ENCODE results near the gene TSACC.

Gene TSACC

GRCh38 chr1:156376958-156377919 lies 38.9 kb downstream of the TSACC start:
- DNase-seq: peak; percentile 18

DNA sequence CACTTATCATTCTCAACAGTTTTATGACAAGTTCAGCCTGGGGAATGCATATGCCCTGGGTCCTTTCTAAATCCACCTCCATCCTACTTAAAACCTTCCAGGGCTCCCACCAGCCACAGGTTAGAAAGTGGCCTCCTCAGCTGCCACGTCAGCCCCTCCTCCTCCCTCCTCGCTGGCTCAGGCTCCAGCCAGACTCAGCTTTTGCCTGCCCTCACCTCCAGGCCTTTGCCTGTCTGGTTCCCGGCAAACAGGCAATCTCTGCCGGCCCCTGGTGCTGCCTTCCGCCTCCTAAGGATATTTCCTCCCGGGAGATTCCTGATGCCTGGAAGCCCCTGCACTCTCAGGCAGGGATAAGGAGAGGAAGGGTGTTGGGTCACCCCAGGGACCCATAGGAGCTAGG lies 40.2 kb downstream of the TSACC start:
- no peak for DNase-seq

- no peak for DNase-seq
These were observed 41.3 kb downstream of the TSACC start for GRCh38 chr1:156379420-156380165.

- DNase-seq: no peak
These were observed 44.2 kb downstream of the TSACC start for GRCh38 chr1:156382561-156382960.

DNA sequence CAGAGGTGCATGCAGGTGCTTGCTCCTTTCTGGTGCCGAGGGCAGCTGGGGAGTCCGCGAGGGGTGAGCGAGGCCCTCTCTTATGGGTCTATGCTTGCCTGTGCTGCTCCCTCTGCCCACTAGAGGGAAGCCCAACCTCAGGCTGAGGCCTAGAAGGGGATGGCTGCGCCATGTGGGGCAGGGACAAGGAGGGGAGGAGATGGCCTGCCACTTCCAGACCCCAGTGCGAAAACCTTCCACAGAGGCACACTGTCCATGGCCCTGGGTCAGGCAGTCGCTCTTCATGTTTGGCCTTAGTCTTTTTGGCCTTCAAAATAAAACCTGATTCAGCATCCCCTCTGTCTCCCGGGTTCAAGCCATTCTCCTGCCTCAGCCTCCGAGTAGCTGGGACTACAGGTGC lies 44.7 kb downstream of the TSACC start:
- DNase-seq: peak; percentile 39

- peak; percentile 93 for DNase-seq
These were observed 45.7 kb downstream of the TSACC start for GRCh38 chr1:156384007-156384406.

GRCh38 chr1:156384658-156385057 lies 46.3 kb downstream of the TSACC start:
- DNase-seq: no peak

GRCh38 chr1:156385534-156386031 lies 47.3 kb downstream of the TSACC start:
- peak; percentile 65 for DNase-seq

- DNase-seq: no peak
These were observed 48.0 kb downstream of the TSACC start for GRCh38 chr1:156386134-156386901.

DNA sequence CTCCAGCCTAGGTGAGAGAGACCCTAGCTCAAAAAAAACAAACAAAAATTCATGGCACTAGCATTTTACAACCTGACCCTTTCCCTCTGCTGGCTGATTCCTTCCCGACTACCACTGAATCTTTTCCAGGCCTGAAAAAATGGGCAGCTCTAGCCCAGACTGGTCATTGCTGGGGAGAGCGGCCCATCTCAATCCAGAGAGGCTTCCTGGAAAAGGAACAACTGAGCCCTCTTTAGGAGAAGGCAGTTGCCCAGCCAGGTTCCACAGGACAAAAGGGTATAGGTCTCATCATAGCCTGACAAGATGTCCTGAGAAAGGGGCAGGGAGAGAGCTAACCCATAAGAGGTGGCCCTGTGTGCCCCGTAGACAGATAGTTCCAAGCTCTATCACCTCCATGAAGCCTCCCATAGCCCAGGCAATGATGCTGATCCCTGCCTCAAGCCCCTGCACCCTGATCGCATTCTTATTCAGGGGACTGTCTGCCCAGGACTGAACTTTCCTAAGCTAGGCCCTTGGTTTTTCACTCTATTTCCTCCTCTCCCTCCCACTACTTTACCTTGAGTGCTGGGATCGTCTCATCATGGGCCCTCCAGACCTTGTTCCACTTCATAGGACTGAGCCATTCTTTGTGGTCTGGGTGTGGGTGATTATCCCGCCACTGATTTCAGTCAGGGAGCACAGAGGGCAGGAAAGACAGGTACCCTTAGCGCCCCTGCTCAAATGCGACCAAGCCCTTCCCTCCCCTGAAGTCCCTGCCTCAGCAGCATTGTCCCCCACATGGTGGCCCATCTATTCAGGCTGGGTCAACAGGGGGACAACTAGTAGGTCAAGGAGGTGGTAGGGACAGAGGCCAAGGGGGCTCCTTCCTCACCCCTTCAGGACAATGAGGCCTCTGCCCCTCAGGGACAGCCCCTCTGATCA lies 48.9 kb downstream of the TSACC start:
- no peak for DNase-seq

DNA sequence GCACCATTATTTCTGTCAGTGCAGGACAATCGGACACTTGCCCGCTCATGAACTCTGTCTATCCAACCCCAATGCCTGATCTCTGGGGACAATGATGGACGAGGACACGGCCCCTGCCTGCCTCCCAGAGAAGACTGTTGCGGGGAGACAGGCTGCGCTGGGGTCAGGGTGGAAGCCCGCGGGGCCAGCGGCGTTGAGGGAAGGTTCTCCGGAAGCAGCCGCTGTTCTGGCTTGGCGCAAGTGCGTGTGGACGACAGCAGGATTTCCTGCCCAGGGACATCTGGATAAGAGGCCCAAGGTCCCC lies 49.5 kb downstream of the TSACC start:
- DNase-seq: no peak

DNA sequence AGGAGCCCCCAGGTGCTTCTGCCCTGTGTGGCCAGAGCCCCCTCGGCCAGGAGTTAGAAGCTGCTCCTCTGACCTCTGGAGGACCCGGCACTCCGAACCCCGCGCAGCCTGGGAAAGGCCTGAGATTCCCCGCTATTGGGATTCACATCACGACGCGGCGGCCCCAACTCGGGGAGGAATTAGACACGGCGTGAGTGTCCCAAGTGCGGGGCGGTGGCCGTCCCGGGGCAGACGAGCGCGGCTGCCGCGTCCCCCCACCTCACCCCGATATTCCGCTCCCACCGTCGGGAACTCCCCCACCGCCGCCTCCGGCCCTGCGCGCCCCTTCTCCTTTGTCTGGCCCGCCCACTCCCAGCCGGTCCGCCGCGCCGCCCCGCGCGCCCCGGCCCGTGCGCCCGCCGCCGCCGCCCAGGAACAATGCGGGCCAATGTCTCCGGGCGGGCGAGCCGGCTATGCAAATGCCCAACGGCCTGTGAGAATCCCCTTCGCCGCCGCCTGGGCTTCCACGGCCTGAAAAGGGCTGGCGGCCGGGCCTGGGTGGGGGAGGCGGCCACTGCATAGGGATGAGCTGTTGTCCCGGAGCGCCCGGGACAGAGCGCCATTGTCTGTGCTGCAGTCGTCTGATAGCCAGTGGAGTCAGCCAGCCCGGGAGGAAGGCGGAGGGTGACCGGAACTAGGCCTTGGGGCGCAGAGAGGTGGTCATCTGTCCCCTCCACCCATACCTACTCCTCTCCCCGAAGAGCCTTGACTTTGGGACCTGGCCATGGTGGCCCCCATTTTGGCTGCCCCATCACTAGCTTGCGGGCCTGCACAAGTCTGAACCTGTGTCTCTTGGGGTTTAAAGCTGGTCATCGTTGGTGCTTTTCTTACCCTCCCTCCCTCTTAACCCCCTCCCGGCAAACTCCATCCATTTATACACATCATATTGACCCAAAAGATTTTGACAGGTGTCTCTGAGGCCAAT lies 50.1 kb downstream of the TSACC start:
- no peak for DNase-seq

DNA sequence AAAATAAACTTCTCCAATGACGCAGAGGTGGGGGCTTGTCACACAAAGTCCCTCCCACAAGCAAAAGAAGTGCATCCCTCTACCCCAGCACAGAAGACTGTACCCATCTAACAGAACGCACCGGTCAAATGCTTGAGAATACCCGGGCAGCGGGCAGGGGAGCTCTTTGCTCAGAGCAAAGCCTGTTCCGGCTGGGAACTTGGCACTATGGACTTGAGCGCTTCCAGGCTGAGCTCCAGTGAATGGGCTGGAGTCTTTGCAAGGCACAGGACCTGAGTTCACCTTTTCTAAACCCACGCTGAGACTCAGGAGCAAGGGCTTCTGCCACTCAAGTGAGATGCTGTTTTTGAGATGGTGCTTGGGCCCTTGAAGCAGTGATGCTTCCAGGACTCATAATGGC lies 51.0 kb downstream of the TSACC start:
- no peak for DNase-seq

DNA sequence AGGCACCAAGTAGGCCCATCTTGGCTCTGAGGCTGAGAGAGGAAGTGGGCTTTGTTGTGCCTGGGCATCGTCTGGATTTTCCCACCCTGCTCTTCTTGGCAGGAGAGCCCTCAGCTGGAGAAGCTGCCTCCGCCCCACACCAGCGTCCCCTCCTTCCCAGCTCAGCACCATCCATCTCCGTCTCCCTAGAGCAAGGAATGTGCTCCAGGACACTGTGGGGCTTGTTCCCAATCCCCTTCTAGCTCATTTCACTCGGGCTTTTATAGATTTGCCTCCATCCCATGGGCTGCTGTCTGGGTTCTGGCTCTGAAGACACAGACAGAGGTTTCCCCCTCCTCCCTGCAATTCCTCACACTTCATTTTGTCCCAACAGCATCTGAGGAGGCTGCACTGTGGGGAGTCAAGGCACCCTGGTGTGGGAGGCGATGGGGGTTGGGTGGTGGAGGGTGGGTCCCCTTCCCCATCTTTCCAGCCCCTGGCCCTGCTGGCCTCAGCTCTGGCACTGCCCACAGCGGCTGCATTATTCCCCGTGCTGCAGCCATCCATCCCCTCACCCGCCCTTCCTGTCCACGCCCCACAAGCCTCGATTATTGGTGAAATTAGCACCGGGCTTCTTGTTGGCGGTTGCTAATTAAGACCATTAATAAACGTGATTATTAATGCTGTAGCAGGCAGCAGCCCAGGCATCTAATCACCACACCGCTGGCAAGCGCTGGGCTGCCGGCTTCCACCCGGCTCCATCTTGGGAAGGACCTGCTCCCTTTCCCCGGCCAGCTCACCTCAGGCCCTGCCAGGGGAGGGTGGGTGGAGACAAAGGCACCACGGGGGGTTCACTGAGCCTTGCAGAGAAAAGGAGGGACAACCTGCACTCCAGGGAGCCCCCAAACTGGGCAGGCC lies 52.4 kb downstream of the TSACC start:
- no peak for DNase-seq

GRCh38 chr1:156391366-156391677 lies 53.0 kb downstream of the TSACC start:
- DNase-seq: no peak

DNA sequence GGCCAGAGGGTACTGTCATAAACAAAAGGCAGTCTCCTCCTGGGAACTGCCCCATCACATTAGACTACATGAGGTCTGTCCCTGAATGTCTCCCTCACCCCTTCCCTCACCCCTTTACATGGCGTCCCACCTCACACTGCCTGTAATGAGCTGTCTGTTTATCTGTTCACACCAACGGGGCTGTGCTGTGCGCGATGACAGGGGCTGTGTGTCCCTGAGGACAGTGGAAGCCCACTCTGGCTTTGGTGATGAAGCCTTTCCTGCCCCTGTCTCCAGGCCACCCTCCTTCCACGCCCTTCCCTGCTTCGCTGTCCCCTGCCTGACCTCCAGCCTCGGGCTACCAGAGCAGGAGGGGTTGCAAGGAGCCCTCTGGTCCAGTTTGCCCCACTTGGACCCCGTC lies 53.4 kb downstream of the TSACC start:
- no peak for DNase-seq

- DNase-seq: no peak
These were observed 54.1 kb downstream of the TSACC start for GRCh38 chr1:156392452-156392853.

GRCh38 chr1:156393095-156393494 lies 54.8 kb downstream of the TSACC start:
- no peak for DNase-seq

DNA sequence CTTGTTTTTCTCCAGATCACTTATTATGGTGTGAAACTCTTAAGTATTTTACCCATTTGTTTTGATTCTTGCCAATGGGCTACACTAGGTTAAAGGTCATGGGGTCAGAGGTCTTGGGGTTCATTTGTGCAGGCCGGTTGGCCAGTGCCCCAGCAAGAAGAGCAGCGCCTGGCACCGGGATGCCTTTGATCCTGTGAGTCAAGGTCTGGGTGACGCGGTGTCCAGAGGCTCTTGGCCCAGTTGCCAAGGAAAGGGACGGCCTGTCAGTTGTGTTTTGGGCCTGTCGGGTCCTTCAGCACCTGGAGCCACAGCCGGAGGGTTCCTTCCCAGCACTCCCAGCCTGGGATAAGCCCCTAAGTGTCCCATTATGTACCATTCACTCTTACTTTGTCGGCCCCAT lies 55.8 kb downstream of the TSACC start:
- no peak for DNase-seq

DNA sequence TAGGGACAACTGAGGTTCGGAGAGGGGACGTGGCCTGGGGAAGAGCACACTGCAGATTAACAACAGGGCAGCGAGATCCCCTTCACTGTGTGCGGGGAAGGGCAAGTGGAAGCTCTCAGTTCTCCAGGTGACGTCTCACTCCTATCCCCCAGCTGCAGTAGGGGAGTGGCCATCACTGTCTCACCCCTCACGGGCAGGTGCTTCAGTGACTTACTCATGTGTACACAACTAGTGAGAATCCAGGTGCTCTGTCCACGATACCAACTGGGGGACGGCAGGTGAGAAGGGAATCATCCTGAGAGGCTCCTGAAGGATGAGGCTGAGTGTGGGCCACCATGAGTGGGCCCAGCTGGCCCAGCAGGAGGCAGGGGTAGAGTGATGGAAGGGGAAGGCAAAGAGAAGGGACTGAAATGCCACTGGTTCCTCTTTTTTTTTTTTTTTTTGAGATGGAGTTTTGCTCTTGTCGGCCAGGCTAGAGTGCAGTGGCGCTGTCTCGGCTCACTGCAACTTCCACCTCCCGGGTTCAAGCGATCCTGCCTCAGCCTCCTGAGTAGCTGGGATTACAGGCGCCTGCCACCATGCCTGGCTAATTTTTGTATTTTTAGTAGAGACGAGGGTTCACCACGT lies 56.6 kb downstream of the TSACC start:
- DNase-seq: peak; percentile 68

All from MV-4-11 (cell line).